ENCODE measurements around the gene UQCC2. TPM values are rescaled to one million over a fixed set of nuclear protein-coding genes. Genes with fewer than 3 reads are reported as not detected.

The UQCC2 gene
- total RNA-seq, 2 donors from 2014 or later: 45.0 to 81.7 TPM

GRCh38 chr6:33727932-33728331 is 16.4 kb upstream of the UQCC2 start:
- Histone ChIP-seq H3K4me3 (no peak overlapping the region), H3K9ac (ENCODE audit: low read depth in 2 of 2, low read length in 2 of 2) (no peak overlapping the region), H3K27ac (no peak overlapping the region), H3K9me3 (no peaks in the 10 kb centered on the region), H3K27me3 (no peaks in the 10 kb centered on the region), H3K36me3 (no peaks in the 10 kb centered on the region), H3K4me1 (no peaks in the 10 kb centered on the region)
- no peak for DNase-seq
- no peak for TF ChIP-seq CTCF (IDR thresholded peaks at IDR 0.05)
- intact Hi-C loops (cut with DNase I): no loop called here

GRCh38 chr6:33727126-33727525 is 15.6 kb upstream of the UQCC2 start:
- TF ChIP-seq CTCF (IDR thresholded peaks at IDR 0.05): no peak
- H3K4me3 ChIP-seq: no peak overlapping the region
- no peaks in the 10 kb centered on the region for H3K9me3 ChIP-seq
- H3K36me3 ChIP-seq: no peaks in the 10 kb centered on the region
- DNase-seq: no peak
- H3K4me1 ChIP-seq: no peaks in the 10 kb centered on the region
- H3K27ac ChIP-seq: no peak overlapping the region
- no peak overlapping the region for H3K9ac ChIP-seq (ENCODE audit: low read depth in 2 of 2, low read length in 2 of 2)
- H3K27me3 ChIP-seq: no peaks in the 10 kb centered on the region
- intact Hi-C loops (cut with DNase I): no loop called here

GRCh38 chr6:33726696-33727095 is 15.2 kb upstream of the UQCC2 start:
- no peaks in the 10 kb centered on the region for H3K9me3 ChIP-seq
- no peak overlapping the region for H3K27ac ChIP-seq
- no peaks in the 10 kb centered on the region for H3K4me1 ChIP-seq
- intact Hi-C loops (cut with DNase I): no loop called here
- H3K27me3 ChIP-seq: no peaks in the 10 kb centered on the region
- no peak for DNase-seq
- TF ChIP-seq CTCF (IDR thresholded peaks at IDR 0.05): no peak
- no peaks in the 10 kb centered on the region for H3K36me3 ChIP-seq
- no peak overlapping the region for H3K9ac ChIP-seq (ENCODE audit: low read depth in 2 of 2, low read length in 2 of 2)
- no peak overlapping the region for H3K4me3 ChIP-seq

GRCh38 chr6:33725891-33726673 is 14.6 kb upstream of the UQCC2 start:
- DNase-seq: no peak
- no peak for TF ChIP-seq CTCF (IDR thresholded peaks at IDR 0.05)
- Histone ChIP-seq H3K9ac (ENCODE audit: low read depth in 2 of 2, low read length in 2 of 2) (no peak overlapping the region), H3K36me3 (no peaks in the 10 kb centered on the region), H3K9me3 (no peaks in the 10 kb centered on the region), H3K27me3 (no peaks in the 10 kb centered on the region), H3K4me1 (no peaks in the 10 kb centered on the region), H3K27ac (no peak overlapping the region), H3K4me3 (no peak overlapping the region)
- intact Hi-C loops (cut with DNase I): no loop called here

GRCh38 chr6:33725222-33725621 is 13.7 kb upstream of the UQCC2 start:
- no peak overlapping the region for H3K27ac ChIP-seq
- H3K9ac ChIP-seq (ENCODE audit: low read depth in 2 of 2, low read length in 2 of 2): no peak overlapping the region
- H3K9me3 ChIP-seq: no peaks in the 10 kb centered on the region
- intact Hi-C loops (cut with DNase I): no loop called here
- no peaks in the 10 kb centered on the region for H3K27me3 ChIP-seq
- no peaks in the 10 kb centered on the region for H3K4me1 ChIP-seq
- no peaks in the 10 kb centered on the region for H3K36me3 ChIP-seq
- no peak for TF ChIP-seq CTCF (IDR thresholded peaks at IDR 0.05)
- H3K4me3 ChIP-seq: no peak overlapping the region
- DNase-seq: no peak

Measured in colonic mucosa (tissue), 4 donors.